Panc1 (cell line): ENCODE measurements around the gene SHISA9. TPM values are rescaled to one million over a fixed set of nuclear protein-coding genes. Genes with fewer than 3 reads are reported as not detected.

Source experiments
- ATAC-seq: fragments of 200-7000 bp; cut with Tn5 transposase; 2 replicates; pipeline ENCODE4 v1.9.1; 2020; ENCODE audit warnings: mild to moderate bottlenecking, moderate library complexity
- BruUV-seq: library from RNA; stranded (reverse); fragments of 400-500 nt; replicated peaks from 2 replicates; lab custom pipeline; 2021; lab: Mats Ljungman, UMichigan
- CTCF ChIA-PET: fragments of 300-600 bp; sonication (Branson Sonifier 250); formaldehyde crosslinking; loops from one replicate; lab custom pipeline; 2022; ENCODE audit warnings: antibody characterized with exemption; lab: Charles Lee
- POLR2A ChIA-PET: fragments of 300-600 bp; sonication (Branson Sonifier 250); formaldehyde crosslinking; loops from one replicate; lab custom pipeline; 2022; ENCODE audit warnings: antibody characterized with exemption; lab: Charles Lee
- DNase-seq: peaks from one replicate; pipeline ENCODE4 v3.0.0-alpha.2; 2010; ENCODE audit warnings: low read depth, low spot score
- H3K27ac ChIP-seq: 2 replicates; pipeline ENCODE4 v1.5.1; 2011; ENCODE audit warnings: mild to moderate bottlenecking, low read length, inconsistent platforms
- H3K27me3 ChIP-seq: fragments of 200-500 bp; sonication (Bioruptor generic); 2 replicates; pipeline ENCODE4 v1.6.0; 2014; ENCODE audit warnings: low read length, inconsistent platforms; ENCODE audit not compliant: control insufficient read depth, insufficient read depth
- H3K36me3 ChIP-seq: fragments of 200-500 bp; sonication (Bioruptor generic); 2 replicates; pipeline ENCODE4 v1.5.1; 2014; ENCODE audit warnings: inconsistent platforms, mild to moderate bottlenecking, low read length, moderate library complexity; ENCODE audit not compliant: control insufficient read depth, insufficient read depth
- H3K4me1 ChIP-seq: 2 replicates; pipeline ENCODE4 v1.5.1; 2011; ENCODE audit warnings: inconsistent platforms, mild to moderate bottlenecking, low read length, moderate library complexity; ENCODE audit not compliant: control insufficient read depth, insufficient read depth
- H3K4me3 ChIP-seq, 2 experiments: 2 replicates each; pipeline ENCODE4 v1.5.1; 2011 to 2012; ENCODE audit warnings: low read depth in 2 of 2, low read length in 2 of 2, mild to moderate bottlenecking in 2 of 2, inconsistent platforms in 1 of 2, moderate library complexity in 1 of 2
- H3K9me3 ChIP-seq: fragments of 200-500 bp; sonication (Bioruptor generic); 2 replicates; pipeline ENCODE4 v1.5.1; 2014; ENCODE audit warnings: low read depth, mild to moderate bottlenecking, inconsistent platforms, low read length, moderate library complexity; ENCODE audit not compliant: control insufficient read depth, insufficient read depth
- CTCF ChIP-seq: fragments of 450-650 bp; IDR thresholded peaks from 2 replicates; pipeline ENCODE4 v1.5.1; 2017; ENCODE audit warnings: mild to moderate bottlenecking
- POLR2AphosphoS5 ChIP-seq: IDR thresholded peaks from 2 replicates; pipeline ENCODE4 v1.6.1; 2012; ENCODE audit warnings: mild to moderate bottlenecking, low read depth, low read length, moderate library complexity
- REST ChIP-seq, 2 experiments: IDR thresholded peaks; 2 replicates each; pipeline ENCODE4 v1.6.1; 2011 to 2012; ENCODE audit warnings: low read depth in 2 of 2, control low read depth in 1 of 2, low read length in 1 of 2, mild to moderate bottlenecking in 1 of 2, moderate library complexity in 1 of 2; ENCODE audit not compliant: insufficient read depth in 1 of 2
- SIN3A ChIP-seq: IDR thresholded peaks from 2 replicates; pipeline ENCODE4 v1.6.1; 2012; ENCODE audit warnings: low read depth, mild to moderate bottlenecking, low read length, moderate library complexity, borderline replicate concordance; ENCODE audit not compliant: insufficient read depth
- TCF7L2 ChIP-seq: IDR thresholded peaks from 2 replicates; pipeline ENCODE4 v1.6.1; 2011; ENCODE audit warnings: mild to moderate bottlenecking, low read depth, low read length, inconsistent platforms
- in situ Hi-C: cut with HindIII; loops from 2 replicates; pipeline ENCODE4 v1.10.0; 2016; ENCODE audit warnings: low sequenced_read_pairs, low pct_unique_long_range_greater_than_20kb
- intact Hi-C: fragments of 100-400 bp; cut with micrococcal nuclease; formaldehyde crosslinking; loops from one replicate; pipeline ENCODE4 v1.10.0; 2022; ENCODE audit not compliant: unreplicated experiment
- total RNA-seq: library from RNA; stranded (reverse); gene quantifications from one replicate; pipeline ENCODE4 v1.2.1, GENCODE V29; 2021; ENCODE audit not compliant: unreplicated experiment

Gene SHISA9
- total RNA-seq, 1 experiment from 2014 or later: 0.10 TPM

GRCh38 chr16:13113741-13114140 lies 212.3 kb downstream of the SHISA9 start:
- TF ChIP-seq SIN3A (no peak), TCF7L2 (no peak), REST (IDR thresholded peaks at IDR 0.05; ENCODE audit: insufficient read depth in 1 of 2, low read depth in 2 of 2, low read length in 1 of 2) (no peak), CTCF (no peak), POLR2AphosphoS5 (no peak)

GRCh38 chr16:13118091-13118490 lies 216.7 kb downstream of the SHISA9 start:
- no TSS peak for BruUV-seq
- intact Hi-C loops: no loop called here
- no peak overlapping the region for H3K27ac ChIP-seq
- CTCF ChIA-PET: interaction anchor here (0.6 kb wide), 1 partner anchor 334 kb away, joined by 3 read pairs; no protein-coding TSS in a partner anchor
- TF ChIP-seq POLR2AphosphoS5: no peak
- TF ChIP-seq REST (IDR thresholded peaks at IDR 0.05; ENCODE audit: insufficient read depth in 1 of 2, low read depth in 2 of 2, low read length in 1 of 2): no peak
- no peak for TF ChIP-seq TCF7L2
- no peak for TF ChIP-seq CTCF
- H3K4me3 ChIP-seq: no peak overlapping the region
- H3K27me3 ChIP-seq: no peaks in the 10 kb centered on the region
- H3K36me3 ChIP-seq: no peaks in the 10 kb centered on the region
- H3K4me1 ChIP-seq: no peaks in the 10 kb centered on the region
- no peaks in the 10 kb centered on the region for H3K9me3 ChIP-seq
- ATAC-seq (no peak), DNase-seq (no peak)
- POLR2A ChIA-PET: interaction anchor here (0.7 kb wide), 1 partner anchor 815 kb away, joined by 3 read pairs; no protein-coding TSS in a partner anchor
- in situ Hi-C loops: no loop called here

More at GRCh38 chr16:13113741-13114140, 212.3 kb downstream of the SHISA9 start:
- Histone ChIP-seq H3K27me3 (no peaks in the 10 kb centered on the region), H3K27ac (no peak overlapping the region), H3K36me3 (no peaks in the 10 kb centered on the region), H3K4me1 (no peaks in the 10 kb centered on the region), H3K4me3 (no peak overlapping the region), H3K9me3 (no peaks in the 10 kb centered on the region)
- BruUV-seq: no TSS peak
- DNase-seq (no peak), ATAC-seq (no peak)
- ChIA-PET CTCF (no interaction called here), POLR2A (no interaction called here)
- in situ Hi-C loops: no loop called here
- intact Hi-C loops: no loop called here
